Measurements from ENCODE around the gene VAPB. TPM values are rescaled to one million over a fixed set of nuclear protein-coding genes. Genes with fewer than 3 reads are reported as not detected.
"Not testable (repeated sequence)": the region's sequence is repeated elsewhere in the genome, so short reads cannot be mapped to it uniquely, and the experiment has no call there.

The VAPB gene
- total RNA-seq, 6 experiments from 2014 or later, result 48.9 to 57.4 (median 54.5) TPM

GRCh38 chr20:58421497-58421850 is 32.4 kb downstream of the VAPB start:
- Mint-ChIP-seq H3K36me3 (ENCODE audit: low read depth) (peaks cover 31% of the 10 kb centered on the region), H3K9me3 (no peaks in the 10 kb centered on the region), H3K27ac (no peak overlapping the region; the same call in 1 of the 2 replicates), H3K27me3 (ENCODE audit: insufficient read depth) (no peaks in the 10 kb centered on the region; the same call in 1 of the 2 replicates), H3K4me1 (ENCODE audit: low read depth) (peaks cover 38% of the 10 kb centered on the region), H3K4me3 (no peak overlapping the region)
- DNase-seq, result no peak
- TF ChIP-seq CTCF (IDR thresholded peaks at IDR 0.05), result no peak

GRCh38 chr20:58424218-58424969 is 35.4 kb downstream of the VAPB start:
- H3K9me3 Mint-ChIP-seq, result no peaks in the 10 kb centered on the region
- H3K27ac Mint-ChIP-seq, result no peak overlapping the region
- H3K4me1 Mint-ChIP-seq (ENCODE audit: low read depth), result peaks cover 25% of the 10 kb centered on the region
- peaks cover 2% of the 10 kb centered on the region; the same call in 1 of the 2 replicates for H3K27me3 Mint-ChIP-seq (ENCODE audit: insufficient read depth)
- DNase-seq, result no peak
- H3K4me3 Mint-ChIP-seq, result no peak overlapping the region
- no peak for TF ChIP-seq CTCF (IDR thresholded peaks at IDR 0.05)
- peaks cover 27% of the 10 kb centered on the region for H3K36me3 Mint-ChIP-seq (ENCODE audit: low read depth)

GRCh38 chr20:58427571-58427970 is 38.5 kb downstream of the VAPB start:
- H3K36me3 Mint-ChIP-seq (ENCODE audit: low read depth), result peaks cover 21% of the 10 kb centered on the region
- not testable (repeated sequence) for DNase-seq; H3K4me3 Mint-ChIP-seq; H3K9me3 Mint-ChIP-seq; H3K27me3 Mint-ChIP-seq (ENCODE audit: insufficient read depth); H3K27ac Mint-ChIP-seq
- H3K4me1 Mint-ChIP-seq (ENCODE audit: low read depth), result peaks cover 21% of the 10 kb centered on the region

GRCh38 chr20:58428364-58428763 is 39.3 kb downstream of the VAPB start:
- no peak overlapping the region for H3K4me3 Mint-ChIP-seq
- no peak for DNase-seq
- no peaks in the 10 kb centered on the region for H3K9me3 Mint-ChIP-seq
- no peak for TF ChIP-seq CTCF (IDR thresholded peaks at IDR 0.05)
- no peak overlapping the region for H3K27ac Mint-ChIP-seq
- H3K36me3 Mint-ChIP-seq (ENCODE audit: low read depth), result peaks cover 29% of the 10 kb centered on the region
- peaks cover 29% of the 10 kb centered on the region for H3K4me1 Mint-ChIP-seq (ENCODE audit: low read depth)
- H3K27me3 Mint-ChIP-seq (ENCODE audit: insufficient read depth), result peaks cover 2% of the 10 kb centered on the region; the same call in 1 of the 2 replicates

- Mint-ChIP-seq H3K9me3 (no peaks in the 10 kb centered on the region), H3K36me3 (ENCODE audit: low read depth) (peaks cover 30% of the 10 kb centered on the region), H3K27ac (no peak overlapping the region), H3K4me1 (ENCODE audit: low read depth) (peaks cover 38% of the 10 kb centered on the region), H3K4me3 (no peak overlapping the region), H3K27me3 (ENCODE audit: insufficient read depth) (peaks cover 2% of the 10 kb centered on the region; the same call in 1 of the 2 replicates)
- TF ChIP-seq CTCF (IDR thresholded peaks at IDR 0.05), result no peak
- DNase-seq, result no peak
These were observed 40.3 kb downstream of the VAPB start for GRCh38 chr20:58429303-58429702.

- Mint-ChIP-seq H3K4me1 (ENCODE audit: low read depth) (peaks cover 54% of the 10 kb centered on the region), H3K36me3 (ENCODE audit: low read depth) (peaks cover 31% of the 10 kb centered on the region), H3K4me3 (no peak overlapping the region), H3K27me3 (ENCODE audit: insufficient read depth) (peaks cover 2% of the 10 kb centered on the region; the same call in 1 of the 2 replicates), H3K9me3 (no peaks in the 10 kb centered on the region), H3K27ac (no peak overlapping the region)
- DNase-seq, result peak; percentile 13
- TF ChIP-seq CTCF (IDR thresholded peaks at IDR 0.05), result no peak
These were observed 42.1 kb downstream of the VAPB start for GRCh38 chr20:58431134-58431533.
